Coronary artery (tissue), 2 donors: ENCODE results near the gene CDC123.
"Not testable (repeated sequence)": the region's sequence is repeated elsewhere in the genome, so short reads cannot be mapped to it uniquely, and the experiment has no call there.

Experiments used
- DNase-seq: peaks from one replicate; pipeline ENCODE4 v3.0.0-alpha.2; 2017; ENCODE audit warnings: low spot score
- H3K27ac ChIP-seq, 2 donors: fragments of 200-600 bp; sonication (generic); one replicate each; pipeline ENCODE4 v1.5.1; 2016 to 2019
- H3K4me3 ChIP-seq: fragments of 200-600 bp; sonication (generic); 2 replicates; pipeline ENCODE4 v1.5.1; 2016; ENCODE audit warnings: mild to moderate bottlenecking, moderate library complexity
- CTCF ChIP-seq: fragments of 200-600 bp; sonication (generic); IDR thresholded peaks from one replicate; pipeline ENCODE4 v1.5.1; 2019; ENCODE audit warnings: antibody characterized with exemption

Gene CDC123

DNA sequence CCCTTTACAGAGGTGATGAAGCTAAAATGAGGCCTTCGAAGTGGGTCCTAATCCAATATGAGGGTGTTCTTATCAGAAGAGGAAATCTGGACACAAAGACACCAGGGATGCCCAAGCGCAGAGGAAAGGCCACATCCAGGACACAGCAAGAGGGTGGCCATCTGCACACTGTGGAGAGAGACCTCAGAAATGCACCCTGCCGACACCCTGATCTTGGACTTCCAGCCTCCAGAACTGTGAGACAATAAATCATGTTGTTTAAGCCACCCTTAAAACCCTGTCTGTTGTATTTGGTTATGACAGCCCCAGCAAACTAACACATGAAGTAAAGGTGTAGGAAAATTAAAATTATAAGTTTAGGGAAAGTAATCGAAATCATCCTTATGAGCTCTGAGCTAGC is 64.0 kb downstream of the CDC123 start:
- no peak for DNase-seq
- no peak for TF ChIP-seq CTCF
- Histone ChIP-seq H3K4me3 (no peak overlapping the region), H3K27ac (no peak overlapping the region)

GRCh38 chr10:12262278-12262981 is 66.4 kb downstream of the CDC123 start:
- no peak for TF ChIP-seq CTCF
- no peak overlapping the region for H3K4me3 ChIP-seq
- H3K27ac ChIP-seq, result no peak overlapping the region
- no peak for DNase-seq

- peak overlapping the region in 1 of 2 donors; percentile 50 for H3K27ac ChIP-seq
- H3K4me3 ChIP-seq, result peak overlapping the region; percentile 72
- peak; percentile 76 for DNase-seq
- TF ChIP-seq CTCF, result peak; percentile 84
Observed at GRCh38 chr10:12264204-12264940, 68.4 kb downstream of the CDC123 start.

DNA sequence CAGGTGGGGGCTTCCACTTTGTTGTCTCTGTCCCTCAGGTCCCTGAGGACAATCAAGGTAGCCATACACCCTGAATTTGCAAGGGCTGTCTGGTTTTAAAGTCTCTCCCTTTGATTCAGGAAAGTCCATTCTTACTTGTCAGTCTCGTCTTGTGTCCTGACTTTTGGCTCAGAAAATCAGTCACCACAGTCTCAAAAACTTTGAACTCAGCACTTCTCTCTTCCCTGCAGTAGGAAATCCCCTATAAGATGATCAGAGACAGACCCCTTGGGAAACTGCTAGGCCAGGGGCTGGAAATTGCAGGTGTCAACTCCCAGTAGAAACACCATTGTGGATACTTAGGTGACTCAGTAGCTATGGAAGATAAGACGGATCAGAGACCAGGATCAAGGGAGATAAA is 73.1 kb downstream of the CDC123 start:
- no peak for DNase-seq
- Histone ChIP-seq H3K27ac (no peak overlapping the region), H3K4me3 (no peak overlapping the region)
- no peak for TF ChIP-seq CTCF

DNA sequence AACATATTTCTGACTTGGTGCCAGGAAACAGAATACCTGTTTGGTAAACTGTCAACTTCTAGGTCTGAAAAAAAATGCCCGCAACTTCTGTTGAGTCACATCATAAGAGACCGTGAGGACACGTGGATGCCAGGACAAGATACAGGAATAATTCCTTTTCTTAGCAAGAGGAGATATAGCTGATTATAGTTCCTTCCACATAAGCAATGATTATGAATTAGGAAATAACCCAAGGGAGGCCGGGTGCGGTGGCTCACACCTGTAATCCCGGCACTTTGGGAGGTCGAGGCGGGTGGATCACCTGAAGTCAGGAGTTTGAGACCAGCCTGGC is 75.2 kb downstream of the CDC123 start:
- Histone ChIP-seq H3K4me3 (no peak overlapping the region), H3K27ac (no peak overlapping the region)
- DNase-seq, result no peak
- TF ChIP-seq CTCF, result no peak

- not testable (repeated sequence) for H3K27ac ChIP-seq, H3K4me3 ChIP-seq, DNase-seq
Observed at GRCh38 chr10:12277862-12278261, 81.9 kb downstream of the CDC123 start.

DNA sequence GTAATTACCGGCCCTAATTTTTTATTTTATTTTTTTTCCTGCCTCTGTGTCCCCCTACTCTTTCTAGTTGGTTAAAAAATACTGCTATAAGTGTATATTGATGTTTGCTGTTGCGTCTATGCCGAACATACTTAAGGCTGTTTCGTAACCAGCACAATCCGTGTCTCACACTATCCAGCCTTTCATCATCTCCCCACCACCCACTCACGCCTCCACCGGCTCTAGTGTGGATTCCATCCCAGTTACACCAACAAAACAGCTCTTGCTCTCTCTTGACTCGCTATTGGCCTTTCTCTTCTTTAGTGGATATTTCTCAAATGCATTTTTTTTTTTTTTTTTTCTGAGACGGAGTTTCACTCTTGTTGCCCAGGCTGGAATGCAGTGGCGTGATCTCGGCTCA is 83.3 kb downstream of the CDC123 start:
- TF ChIP-seq CTCF, result no peak
- Histone ChIP-seq H3K4me3 (no peak overlapping the region), H3K27ac (no peak overlapping the region)
- DNase-seq, result no peak
